Stimulated activated CD4-positive, alpha-beta T cell treated with anti-CD3 and anti-CD28 coated beads, Interleukin-4, amount 100 ng/mL, for 24 hours (primary cell): Measurements from ENCODE around the gene C2orf80.
"Not testable (repeated sequence)": the region's sequence is repeated elsewhere in the genome, so short reads cannot be mapped to it uniquely, and the experiment has no call there.

Experiments
- DNase-seq: peaks from one replicate; pipeline ENCODE4 v3.0.0-alpha.2; 2020

The C2orf80 gene

GRCh38 chr2:208175840-208176153 lies 14.0 kb downstream of the C2orf80 start:
- no peak for DNase-seq

DNA sequence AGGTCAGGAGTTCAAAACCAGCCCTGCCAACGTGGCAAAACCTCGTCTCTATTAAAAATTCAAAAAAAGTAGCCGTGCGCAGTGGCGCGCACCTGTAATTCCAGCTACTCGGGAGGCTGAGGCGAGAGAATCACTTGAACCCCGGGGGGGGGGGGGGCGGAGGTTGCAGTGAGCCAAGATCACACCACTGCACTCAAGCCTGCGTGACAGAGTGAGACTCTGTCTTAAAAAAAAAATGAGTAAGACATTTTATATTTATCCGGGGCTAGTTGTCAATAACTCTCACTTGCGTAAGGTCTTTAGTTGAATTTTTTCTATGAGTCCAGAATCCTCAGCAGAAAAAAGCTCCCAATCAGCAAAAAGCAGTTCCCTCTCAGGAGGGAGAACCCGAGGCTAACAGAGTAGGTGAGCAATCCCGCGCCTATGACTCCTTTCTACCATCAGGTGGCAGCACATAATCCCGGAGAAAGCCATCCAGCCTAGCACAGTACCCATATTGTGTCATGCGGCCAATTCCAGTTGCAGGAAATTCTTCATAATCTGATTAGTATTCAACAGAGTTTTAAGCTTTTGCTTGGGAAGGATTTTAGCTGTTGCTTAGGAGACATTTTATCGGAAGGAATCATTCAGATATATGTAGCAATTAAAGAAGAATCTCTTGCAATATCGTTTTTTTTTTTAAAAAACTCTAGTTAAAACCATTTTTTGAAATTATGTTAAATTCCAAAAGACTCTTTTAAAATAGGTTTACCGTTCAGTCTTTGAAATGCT lies 14.6 kb downstream of the C2orf80 start:
- DNase-seq: peak; percentile 64

DNA sequence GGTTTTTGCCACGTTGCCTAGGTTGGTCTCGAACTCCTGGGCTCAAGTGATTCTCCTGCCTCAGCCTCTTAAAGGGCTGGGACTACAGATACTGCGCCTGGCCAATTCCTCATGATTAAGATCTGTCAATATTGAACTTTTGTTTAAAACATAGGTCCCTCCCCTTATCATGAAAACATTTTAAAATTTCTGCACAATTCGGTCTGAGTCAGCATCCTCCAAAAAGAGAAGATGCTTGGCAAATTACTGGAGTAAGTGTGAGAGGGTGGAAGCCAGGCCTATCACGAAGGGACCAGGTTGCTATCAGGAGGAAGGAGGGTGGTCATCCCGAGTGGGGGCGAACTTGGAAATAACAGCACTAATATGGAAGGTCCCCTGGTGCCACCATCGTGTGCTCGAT lies 15.7 kb downstream of the C2orf80 start:
- no peak for DNase-seq

GRCh38 chr2:208172125-208172524 lies 17.7 kb downstream of the C2orf80 start:
- DNase-seq: no peak

- DNase-seq: no peak
Measured at GRCh38 chr2:208164951-208165755, 24.7 kb downstream of the C2orf80 start.

- DNase-seq: no peak
Measured at GRCh38 chr2:208163489-208163888, 26.3 kb downstream of the C2orf80 start, which contains the start of gene CRYGA. Gene CRYGA, minus strand, starts transcription at chr2:208163589. Its CDS starts 33 bp downstream, at chr2:208163556.

- no peak for DNase-seq
Measured at GRCh38 chr2:208156439-208156838, 33.4 kb downstream of the C2orf80 start.

DNA sequence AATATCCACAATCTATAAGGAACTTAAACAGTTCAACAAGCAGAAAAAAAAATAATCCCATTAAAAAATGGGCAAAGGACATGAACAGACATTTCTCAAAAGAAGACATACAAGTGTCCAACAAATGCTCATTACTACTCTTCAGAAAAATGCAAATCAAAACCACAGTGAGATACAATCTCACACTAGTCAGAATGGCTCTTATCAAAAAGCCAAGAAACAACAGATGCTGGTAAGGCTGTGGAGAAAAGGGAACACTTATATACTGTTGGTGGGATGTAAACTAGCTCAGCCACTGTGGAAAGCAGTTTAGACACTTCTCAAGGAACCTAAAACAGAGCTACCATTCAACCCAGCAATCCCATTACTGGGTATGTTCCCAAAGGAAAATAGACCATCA lies 36.7 kb downstream of the C2orf80 start:
- no peak for DNase-seq

- DNase-seq: no peak
Measured at GRCh38 chr2:208150956-208151355, 38.9 kb downstream of the C2orf80 start.

DNA sequence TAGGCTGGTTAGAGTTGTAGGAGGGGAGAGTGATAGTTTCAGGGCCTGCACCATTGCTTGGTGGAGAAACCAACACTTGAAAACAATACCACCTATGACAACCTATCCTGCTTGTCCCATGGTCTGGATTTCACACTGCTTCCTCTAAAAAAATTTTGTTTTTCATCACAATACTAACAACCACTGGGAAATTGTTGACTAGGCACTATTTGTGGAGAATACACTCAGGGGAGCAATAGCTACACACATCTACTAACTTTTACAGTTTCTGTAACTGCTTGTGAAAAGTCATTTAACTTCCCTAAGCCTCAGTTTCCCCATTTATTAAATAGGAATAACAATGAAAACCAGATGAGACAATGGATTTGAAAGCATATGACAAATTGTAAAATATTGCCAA lies 39.7 kb downstream of the C2orf80 start:
- DNase-seq: no peak

- no peak for DNase-seq
Measured at GRCh38 chr2:208148803-208149202, 41.0 kb downstream of the C2orf80 start.

GRCh38 chr2:208147759-208148158 lies 42.1 kb downstream of the C2orf80 start:
- DNase-seq: no peak

DNA sequence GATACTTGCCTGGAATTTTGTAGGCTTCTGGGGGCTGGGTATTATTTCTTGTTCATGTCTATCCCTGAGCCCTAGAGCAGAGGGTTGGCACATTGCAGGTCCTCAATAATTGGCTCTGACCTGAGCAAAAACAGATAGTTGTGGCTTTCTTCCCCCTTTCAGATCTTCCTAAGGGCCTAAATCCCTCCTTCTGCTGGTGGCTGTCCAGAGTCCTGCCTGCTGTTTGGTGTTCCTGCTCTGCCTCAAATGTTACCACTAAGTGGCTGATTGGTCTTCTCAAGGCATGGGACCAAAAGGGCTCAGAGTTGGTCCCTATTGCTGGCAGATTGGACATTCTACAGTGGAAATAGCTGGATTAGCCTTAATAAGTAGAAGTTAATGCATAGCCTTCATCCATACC lies 42.8 kb downstream of the C2orf80 start:
- no peak for DNase-seq

- no peak for DNase-seq
Measured at GRCh38 chr2:208146006-208146405, 43.8 kb downstream of the C2orf80 start, which contains the start of gene CRYGB. Gene CRYGB, minus strand, starts transcription at chr2:208146158. Its CDS starts 38 bp downstream, at chr2:208146120.

DNA sequence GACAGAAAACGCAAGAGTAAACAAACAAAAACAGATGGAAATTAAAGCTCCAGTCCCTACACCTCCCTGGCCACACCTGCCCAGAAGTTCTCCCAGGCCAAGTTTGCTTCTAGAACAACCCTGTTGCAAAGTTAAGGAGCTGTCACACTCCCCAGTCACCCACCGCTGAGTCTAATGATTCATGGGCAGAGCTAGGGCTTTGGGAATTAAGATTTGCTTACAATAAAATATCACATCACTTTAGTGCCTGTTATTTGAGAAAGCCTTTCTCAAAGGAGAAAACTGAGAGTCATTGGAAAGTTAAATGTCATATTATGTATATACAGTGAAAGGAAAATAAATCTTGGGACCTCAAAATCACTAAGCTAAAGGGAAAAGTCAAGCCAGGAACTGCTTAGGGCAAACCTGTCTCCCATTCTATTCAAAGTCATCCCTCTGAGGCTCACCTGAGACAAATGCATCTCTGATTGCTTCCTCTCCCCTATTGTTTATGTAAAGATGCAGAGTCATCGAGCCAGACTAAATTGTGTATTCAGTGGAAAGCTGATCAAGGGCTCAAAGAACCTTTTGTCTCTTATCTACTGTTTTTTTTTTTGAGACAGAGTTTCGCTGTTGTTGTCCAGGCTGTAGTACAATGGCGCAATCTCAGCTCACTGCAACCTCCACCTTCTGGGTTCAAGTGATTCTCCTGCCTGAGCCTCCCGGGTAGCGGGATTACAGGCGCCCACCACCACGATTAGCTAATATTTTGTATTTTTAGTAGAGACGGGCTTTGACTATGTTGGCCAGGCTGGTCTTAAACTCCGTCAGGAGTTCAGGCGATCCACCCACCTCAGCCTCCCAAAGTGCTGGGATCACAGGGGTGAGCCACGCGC lies 46.7 kb downstream of the C2orf80 start:
- no peak for DNase-seq

- DNase-seq: no peak
Measured at GRCh38 chr2:208142240-208142924, 47.4 kb downstream of the C2orf80 start.

- no peak for DNase-seq
Measured at GRCh38 chr2:208139447-208139846, 50.4 kb downstream of the C2orf80 start.

DNA sequence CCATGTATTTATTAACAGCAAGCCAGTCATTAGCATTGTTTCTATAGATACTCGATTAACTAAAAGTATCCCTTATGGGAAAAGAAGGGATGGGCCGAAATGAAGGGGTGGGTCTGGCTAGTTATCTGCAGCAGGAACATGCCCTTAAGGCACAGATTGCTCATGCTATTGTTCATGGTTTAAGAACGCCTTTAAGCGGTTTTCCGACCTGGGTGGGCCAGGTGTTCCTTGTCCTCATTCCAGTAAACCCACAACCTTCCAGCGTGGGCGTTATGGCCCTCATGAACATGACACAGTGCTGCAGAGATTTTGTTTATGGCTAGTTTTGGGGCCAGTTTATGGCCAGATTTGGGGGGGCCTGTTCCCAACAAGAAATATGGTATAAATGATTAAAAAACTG lies 51.5 kb downstream of the C2orf80 start:
- DNase-seq: not testable (repeated sequence)

DNA sequence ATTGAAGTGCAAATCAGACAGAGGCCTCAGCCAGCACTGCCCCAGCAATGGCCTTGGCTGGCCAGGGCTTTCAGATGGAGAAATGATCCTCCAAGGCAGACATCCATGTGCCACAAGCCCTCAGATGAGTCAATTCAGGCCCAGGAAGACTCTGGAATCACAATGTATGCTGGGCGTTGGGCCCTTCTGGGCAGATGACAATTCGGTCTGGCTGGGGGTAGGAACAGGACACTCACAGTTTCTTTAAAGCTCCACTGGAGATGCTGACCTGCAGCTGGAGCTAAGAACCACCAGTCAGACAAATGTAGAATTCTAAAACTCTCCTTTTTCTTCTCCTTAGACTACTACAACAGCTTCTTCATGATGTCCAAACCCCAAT lies 53.1 kb downstream of the C2orf80 start:
- DNase-seq: no peak

GRCh38 chr2:208135794-208136715 lies 53.8 kb downstream of the C2orf80 start:
- no peak for DNase-seq

DNA sequence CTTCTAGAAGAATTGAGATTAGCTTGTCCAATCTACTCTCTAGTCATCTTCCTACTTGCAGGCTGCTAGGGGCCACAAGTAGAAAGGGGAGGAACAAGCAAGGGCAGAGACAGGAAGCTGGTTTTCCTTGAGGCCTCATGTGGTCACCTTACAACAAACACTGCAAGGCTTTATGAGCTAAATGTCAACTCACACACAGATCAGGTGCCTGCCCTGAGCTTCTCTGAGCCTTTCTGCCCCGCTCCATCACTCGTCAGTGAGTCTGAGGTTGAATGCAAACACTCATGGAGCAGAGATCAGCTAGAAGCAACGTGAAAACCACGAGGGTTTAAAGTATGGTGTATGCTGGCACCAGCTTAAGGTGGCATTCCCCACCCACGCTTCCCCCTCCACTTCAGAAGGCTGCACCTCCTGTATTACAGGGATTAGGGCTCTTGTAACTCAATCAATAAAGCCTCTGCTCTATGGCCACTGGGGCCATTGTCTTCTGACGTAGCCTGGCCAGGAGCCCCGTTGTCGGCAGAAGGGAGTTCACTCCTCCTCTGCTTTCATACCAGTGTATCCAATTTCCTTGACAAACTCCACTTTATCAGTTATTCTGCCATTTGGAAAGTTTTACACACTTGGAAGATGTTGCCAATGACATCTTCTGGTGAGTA lies 54.8 kb downstream of the C2orf80 start:
- no peak for DNase-seq
